Measurements from ENCODE around the gene GABBR2.

GRCh38 chr9:98379572-98379971, 329.2 kb downstream of the GABBR2 start:
- TF ChIP-seq CTCF (IDR thresholded peaks at IDR 0.05) (no peak), POLR2A (IDR thresholded peaks at IDR 0.05) (no peak)

Data from right lobe of liver (tissue), 4 donors.